Measurements from ENCODE around the gene ADAM22.

ADAM22 gene

DNA sequence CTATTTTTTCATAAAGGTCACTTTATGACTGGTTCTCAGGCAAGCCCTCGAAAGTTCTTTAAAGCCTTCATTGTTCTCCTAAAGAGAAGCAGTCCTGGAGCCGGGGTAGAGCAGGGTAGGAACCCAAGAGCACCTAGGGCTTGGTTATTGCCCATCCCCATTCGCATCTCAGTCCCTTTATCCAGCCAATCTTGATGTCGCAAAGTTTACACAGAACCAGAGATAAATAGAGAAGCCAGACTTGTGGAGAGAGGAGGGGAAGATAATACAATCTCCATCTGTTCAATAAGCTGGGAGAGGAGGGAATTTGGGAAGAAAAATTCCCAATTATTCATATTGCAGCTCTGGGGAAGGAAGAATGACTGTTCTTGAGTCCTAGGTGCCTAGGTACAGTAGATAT, 292.1 kb downstream of the ADAM22 start:
- Histone ChIP-seq H3K4me3 (ENCODE audit: low read depth, low read length) (no peak overlapping the region), H3K36me3 (ENCODE audit: control insufficient read depth, insufficient read depth, low read length) (no peaks in the 10 kb centered on the region), H3K9ac (ENCODE audit: low read depth, low read length) (no peak overlapping the region), H3K9me3 (ENCODE audit: control insufficient read depth, insufficient read depth, low read length) (no peaks in the 10 kb centered on the region), H3K4me1 (ENCODE audit: control insufficient read depth, insufficient read depth, low read length) (no peaks in the 10 kb centered on the region), H3K27me3 (ENCODE audit: control insufficient read depth, insufficient read depth, low read length) (no peaks in the 10 kb centered on the region)

GRCh38 chr7:88226886-88227516, 292.9 kb downstream of the ADAM22 start:
- Histone ChIP-seq H3K27me3 (ENCODE audit: control insufficient read depth, insufficient read depth, low read length) (no peaks in the 10 kb centered on the region), H3K9ac (ENCODE audit: low read depth, low read length) (no peak overlapping the region), H3K4me1 (ENCODE audit: control insufficient read depth, insufficient read depth, low read length) (no peaks in the 10 kb centered on the region), H3K36me3 (ENCODE audit: control insufficient read depth, insufficient read depth, low read length) (no peaks in the 10 kb centered on the region), H3K9me3 (ENCODE audit: control insufficient read depth, insufficient read depth, low read length) (no peaks in the 10 kb centered on the region), H3K4me3 (ENCODE audit: low read depth, low read length) (no peak overlapping the region)

GRCh38 chr7:88229302-88229995, 295.4 kb downstream of the ADAM22 start:
- no peaks in the 10 kb centered on the region for H3K36me3 ChIP-seq (ENCODE audit: control insufficient read depth, insufficient read depth, low read length)
- no peak overlapping the region for H3K9ac ChIP-seq (ENCODE audit: low read depth, low read length)
- no peak overlapping the region for H3K4me3 ChIP-seq (ENCODE audit: low read depth, low read length)
- no peaks in the 10 kb centered on the region for H3K27me3 ChIP-seq (ENCODE audit: control insufficient read depth, insufficient read depth, low read length)
- no peaks in the 10 kb centered on the region for H3K4me1 ChIP-seq (ENCODE audit: control insufficient read depth, insufficient read depth, low read length)
- H3K9me3 ChIP-seq (ENCODE audit: control insufficient read depth, insufficient read depth, low read length): no peaks in the 10 kb centered on the region

GRCh38 chr7:88230646-88231045, 296.6 kb downstream of the ADAM22 start:
- Histone ChIP-seq H3K36me3 (ENCODE audit: control insufficient read depth, insufficient read depth, low read length) (no peaks in the 10 kb centered on the region), H3K9me3 (ENCODE audit: control insufficient read depth, insufficient read depth, low read length) (no peaks in the 10 kb centered on the region), H3K4me1 (ENCODE audit: control insufficient read depth, insufficient read depth, low read length) (no peaks in the 10 kb centered on the region), H3K9ac (ENCODE audit: low read depth, low read length) (no peak overlapping the region), H3K4me3 (ENCODE audit: low read depth, low read length) (no peak overlapping the region), H3K27me3 (ENCODE audit: control insufficient read depth, insufficient read depth, low read length) (no peaks in the 10 kb centered on the region)

DNA sequence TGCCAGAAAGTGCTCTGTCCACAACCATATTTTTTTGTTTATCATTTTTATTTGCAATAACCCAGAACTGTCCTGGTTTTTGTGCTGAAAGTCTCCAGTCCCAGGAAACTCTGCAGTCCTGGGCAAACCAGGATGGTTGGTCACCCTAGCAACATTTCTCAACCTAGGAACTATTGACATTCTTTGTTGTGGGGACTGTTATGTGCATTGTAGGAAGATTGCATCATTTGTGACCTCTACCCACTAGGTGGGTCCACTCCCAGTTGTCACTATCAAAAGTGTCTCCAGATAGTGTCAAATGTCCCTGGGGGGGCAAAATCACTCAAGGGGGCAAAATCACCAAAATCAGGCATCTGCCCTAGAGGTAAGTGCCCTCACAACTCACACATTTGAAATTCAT, 299.8 kb downstream of the ADAM22 start:
- no peaks in the 10 kb centered on the region for H3K27me3 ChIP-seq (ENCODE audit: control insufficient read depth, insufficient read depth, low read length)
- H3K4me3 ChIP-seq (ENCODE audit: low read depth, low read length): no peak overlapping the region
- no peaks in the 10 kb centered on the region for H3K36me3 ChIP-seq (ENCODE audit: control insufficient read depth, insufficient read depth, low read length)
- H3K9me3 ChIP-seq (ENCODE audit: control insufficient read depth, insufficient read depth, low read length): no peaks in the 10 kb centered on the region
- H3K9ac ChIP-seq (ENCODE audit: low read depth, low read length): no peak overlapping the region
- no peaks in the 10 kb centered on the region for H3K4me1 ChIP-seq (ENCODE audit: control insufficient read depth, insufficient read depth, low read length)

GRCh38 chr7:88239852-88240251, 305.8 kb downstream of the ADAM22 start:
- no peak overlapping the region for H3K9ac ChIP-seq (ENCODE audit: low read depth, low read length)
- no peaks in the 10 kb centered on the region for H3K4me1 ChIP-seq (ENCODE audit: control insufficient read depth, insufficient read depth, low read length)
- no peaks in the 10 kb centered on the region for H3K9me3 ChIP-seq (ENCODE audit: control insufficient read depth, insufficient read depth, low read length)
- H3K27me3 ChIP-seq (ENCODE audit: control insufficient read depth, insufficient read depth, low read length): no peaks in the 10 kb centered on the region
- H3K4me3 ChIP-seq (ENCODE audit: low read depth, low read length): no peak overlapping the region
- no peaks in the 10 kb centered on the region for H3K36me3 ChIP-seq (ENCODE audit: control insufficient read depth, insufficient read depth, low read length)

- no peaks in the 10 kb centered on the region for H3K4me1 ChIP-seq (ENCODE audit: control insufficient read depth, insufficient read depth, low read length)
- H3K4me3 ChIP-seq (ENCODE audit: low read depth, low read length): no peak overlapping the region
- no peaks in the 10 kb centered on the region for H3K9me3 ChIP-seq (ENCODE audit: control insufficient read depth, insufficient read depth, low read length)
- H3K36me3 ChIP-seq (ENCODE audit: control insufficient read depth, insufficient read depth, low read length): no peaks in the 10 kb centered on the region
- no peak overlapping the region for H3K9ac ChIP-seq (ENCODE audit: low read depth, low read length)
- no peaks in the 10 kb centered on the region for H3K27me3 ChIP-seq (ENCODE audit: control insufficient read depth, insufficient read depth, low read length)
These were observed 309.4 kb downstream of the ADAM22 start for GRCh38 chr7:88243345-88243909.

GRCh38 chr7:88244258-88244657, 310.2 kb downstream of the ADAM22 start:
- no peaks in the 10 kb centered on the region for H3K9me3 ChIP-seq (ENCODE audit: control insufficient read depth, insufficient read depth, low read length)
- H3K4me1 ChIP-seq (ENCODE audit: control insufficient read depth, insufficient read depth, low read length): no peaks in the 10 kb centered on the region
- no peak overlapping the region for H3K4me3 ChIP-seq (ENCODE audit: low read depth, low read length)
- H3K36me3 ChIP-seq (ENCODE audit: control insufficient read depth, insufficient read depth, low read length): no peaks in the 10 kb centered on the region
- H3K9ac ChIP-seq (ENCODE audit: low read depth, low read length): no peak overlapping the region
- H3K27me3 ChIP-seq (ENCODE audit: control insufficient read depth, insufficient read depth, low read length): no peaks in the 10 kb centered on the region
